GM23338 (cell line): Measurements from ENCODE around the gene SERGEF. TPM values are rescaled to one million over a fixed set of nuclear protein-coding genes. Genes with fewer than 3 reads are reported as not detected.

Experiments
- ATAC-seq: fragments of 200-7000 bp; cut with Tn5 transposase; 3 replicates; pipeline ENCODE4 v1.9.1; 2020
- DNase-seq: peaks from one replicate; pipeline ENCODE4 v3.0.0-alpha.2; 2015; ENCODE audit warnings: low spot score
- H2AFZ ChIP-seq: fragments of 200-600 bp; sonication (generic); 2 replicates; pipeline ENCODE4 v1.8.0; 2016; ENCODE audit warnings: antibody characterized with exemption, mild to moderate bottlenecking, moderate library complexity
- H3F3A ChIP-seq: fragments of 200-600 bp; sonication (generic); replicated peaks from 2 replicates; pipeline ENCODE4 v1.8.0; 2017; ENCODE audit warnings: antibody characterized with exemption, mixed run types, low read depth
- H3K27ac ChIP-seq: fragments of 200-600 bp; sonication (generic); 2 replicates; pipeline ENCODE4 v1.6.1; 2016; ENCODE audit warnings: low read depth
- H3K27me3 ChIP-seq: fragments of 200-600 bp; sonication (generic); 2 replicates; pipeline ENCODE4 v1.8.0; 2016; ENCODE audit warnings: mild to moderate bottlenecking, mixed run types, moderate library complexity; ENCODE audit not compliant: insufficient read depth
- H3K36me3 ChIP-seq: fragments of 200-600 bp; sonication (generic); 2 replicates; pipeline ENCODE4 v1.8.0; 2016; ENCODE audit warnings: mild to moderate bottlenecking; ENCODE audit not compliant: insufficient read depth
- H3K4me1 ChIP-seq: fragments of 200-600 bp; sonication (generic); 2 replicates; pipeline ENCODE4 v1.8.0; 2016; ENCODE audit warnings: mild to moderate bottlenecking, moderate library complexity; ENCODE audit not compliant: insufficient read depth
- H3K4me2 ChIP-seq: fragments of 200-600 bp; sonication (generic); 2 replicates; pipeline ENCODE4 v1.7.1; 2017; ENCODE audit warnings: mixed run types
- H3K4me3 ChIP-seq: fragments of 200-600 bp; sonication (generic); 2 replicates; pipeline ENCODE4 v1.6.1; 2016; ENCODE audit warnings: mixed run types
- H3K79me2 ChIP-seq: fragments of 200-600 bp; sonication (generic); replicated peaks from 2 replicates; pipeline ENCODE4 v1.8.0; 2017; ENCODE audit warnings: mild to moderate bottlenecking; ENCODE audit not compliant: insufficient read depth
- H3K9me2 ChIP-seq: fragments of 200-600 bp; sonication (generic); 2 replicates; pipeline ENCODE4 v1.8.0; 2017; ENCODE audit not compliant: insufficient read depth
- H4K20me1 ChIP-seq: fragments of 200-600 bp; sonication (generic); replicated peaks from 2 replicates; pipeline ENCODE4 v1.8.0; 2017; ENCODE audit warnings: mild to moderate bottlenecking; ENCODE audit not compliant: insufficient read depth
- H3K27ac Mint-ChIP-seq: 2 replicates; pipeline ENCODE4 v1.8.0; 2020; ENCODE audit warnings: inconsistent platforms, mild to moderate bottlenecking, moderate library complexity, mixed read lengths
- H3K27me3 Mint-ChIP-seq: 3 replicates; pipeline ENCODE4 v1.8.0; 2022; ENCODE audit warnings: low read depth, mild to moderate bottlenecking, moderate library complexity, mixed read lengths, inconsistent platforms; ENCODE audit not compliant: insufficient read depth, poor library complexity
- H3K36me3 Mint-ChIP-seq: 3 replicates; pipeline ENCODE4 v1.8.0; 2021; ENCODE audit warnings: low read depth, mild to moderate bottlenecking, inconsistent platforms, moderate library complexity, mixed read lengths
- H3K4me1 Mint-ChIP-seq: 3 replicates; pipeline ENCODE4 v1.8.0; 2020; ENCODE audit warnings: mild to moderate bottlenecking, inconsistent platforms, mixed read lengths
- H3K4me3 Mint-ChIP-seq: 3 replicates; pipeline ENCODE4 v1.8.0; 2021; ENCODE audit warnings: moderate library complexity, mild to moderate bottlenecking, inconsistent platforms, mixed read lengths
- H3K9me3 Mint-ChIP-seq: 3 replicates; pipeline ENCODE4 v1.8.0; 2020; ENCODE audit warnings: moderate library complexity, mild to moderate bottlenecking, inconsistent platforms, mixed read lengths
- CREB1 ChIP-seq: fragments of 250-450 bp; sonication (Bioruptor Pico); IDR thresholded peaks from 2 replicates; pipeline ENCODE4 v1.5.0; 2020; ENCODE audit warnings: low read depth, mild to moderate bottlenecking, moderate library complexity
- EZH2phosphoT487 ChIP-seq: fragments of 200-600 bp; sonication (generic); IDR thresholded peaks from one replicate; pipeline ENCODE4 v1.8.1; 2018; ENCODE audit warnings: antibody characterized with exemption; ENCODE audit not compliant: unreplicated experiment
- JUNB ChIP-seq: IDR thresholded peaks from one replicate; pipeline ENCODE4 v1.6.1; 2016; ENCODE audit warnings: antibody characterized with exemption; ENCODE audit not compliant: unreplicated experiment
- POLR2AphosphoS5 ChIP-seq: IDR thresholded peaks from 2 replicates; pipeline ENCODE4 v1.6.1; 2016; ENCODE audit warnings: antibody characterized with exemption, low read depth
- ZNF114 ChIP-seq: fragments of 250-450 bp; sonication (Bioruptor Pico); IDR thresholded peaks from 2 replicates; pipeline ENCODE4 v1.5.0; 2020; ENCODE audit warnings: mild to moderate bottlenecking, moderate library complexity
- ZNF331 ChIP-seq: fragments of 250-450 bp; sonication (Bioruptor Pico); IDR thresholded peaks from 2 replicates; pipeline ENCODE4 v1.5.0; 2020; ENCODE audit warnings: low read depth, mild to moderate bottlenecking, moderate library complexity
- polyA plus RNA-seq: library from polyadenylated mRNA; unstranded; fragments of >200 nt; fragmentation: Nextera tagmentation; extraction: Ambion mirVana; gene quantifications from 2 replicates; pipeline ENCODE4 v1.2.1, GENCODE V29; 2016
- total RNA-seq: library from RNA; depleted of rRNA; stranded (reverse); fragments of >200 nt; shearing (Covaris generic); gene quantifications from 2 replicates; pipeline ENCODE4 v1.2.3, GENCODE V29; 2014
- TF ChIP-seq, protein P1 (sequence below), 2 experiments: fragments of 200-600 bp in 1 of 2; sonication (generic) in 1 of 2; conservative IDR thresholded peaks; 2 replicates each; pipeline versions ENCODE4 v1.5.1 to v1.6.1; 2016 to 2017; ENCODE audit warnings: antibody characterized with exemption in 2 of 2, low read depth in 2 of 2, mild to moderate bottlenecking in 2 of 2, moderate library complexity in 1 of 2
- TF ChIP-seq, protein P2 (sequence below): IDR thresholded peaks from one replicate; pipeline ENCODE4 v1.6.1; 2018; ENCODE audit warnings: antibody characterized with exemption; ENCODE audit not compliant: unreplicated experiment
- TF ChIP-seq, protein P3 (sequence below): fragments of 250-450 bp; sonication (Bioruptor Pico); IDR thresholded peaks from 2 replicates; pipeline ENCODE4 v1.5.0; 2020; ENCODE audit warnings: mild to moderate bottlenecking, moderate library complexity

Gene SERGEF
- total and polyA plus RNA-seq, 2 experiments from 2014 or later: 24.2 to 27.9 TPM

DNA sequence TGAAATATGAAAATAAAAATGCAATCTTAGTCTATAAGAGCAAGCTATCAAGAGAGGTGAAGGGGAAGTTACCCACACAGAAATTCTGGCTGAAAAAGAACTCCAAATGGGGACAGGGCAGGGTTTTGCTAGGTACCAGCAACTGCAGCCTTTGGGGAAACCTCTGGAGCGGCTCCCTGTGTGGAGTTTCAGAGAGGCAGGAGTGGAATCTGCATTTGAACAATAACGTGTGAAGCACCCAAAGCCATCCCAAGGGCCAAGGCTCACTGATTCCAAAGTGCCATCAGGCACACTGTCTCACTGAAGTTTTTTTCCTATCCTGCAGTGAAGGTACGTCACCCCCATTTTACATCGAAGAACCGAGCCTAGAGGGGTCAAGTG lies 190.5 kb downstream of the SERGEF start (continued):
- TF ChIP-seq, protein P1, sequence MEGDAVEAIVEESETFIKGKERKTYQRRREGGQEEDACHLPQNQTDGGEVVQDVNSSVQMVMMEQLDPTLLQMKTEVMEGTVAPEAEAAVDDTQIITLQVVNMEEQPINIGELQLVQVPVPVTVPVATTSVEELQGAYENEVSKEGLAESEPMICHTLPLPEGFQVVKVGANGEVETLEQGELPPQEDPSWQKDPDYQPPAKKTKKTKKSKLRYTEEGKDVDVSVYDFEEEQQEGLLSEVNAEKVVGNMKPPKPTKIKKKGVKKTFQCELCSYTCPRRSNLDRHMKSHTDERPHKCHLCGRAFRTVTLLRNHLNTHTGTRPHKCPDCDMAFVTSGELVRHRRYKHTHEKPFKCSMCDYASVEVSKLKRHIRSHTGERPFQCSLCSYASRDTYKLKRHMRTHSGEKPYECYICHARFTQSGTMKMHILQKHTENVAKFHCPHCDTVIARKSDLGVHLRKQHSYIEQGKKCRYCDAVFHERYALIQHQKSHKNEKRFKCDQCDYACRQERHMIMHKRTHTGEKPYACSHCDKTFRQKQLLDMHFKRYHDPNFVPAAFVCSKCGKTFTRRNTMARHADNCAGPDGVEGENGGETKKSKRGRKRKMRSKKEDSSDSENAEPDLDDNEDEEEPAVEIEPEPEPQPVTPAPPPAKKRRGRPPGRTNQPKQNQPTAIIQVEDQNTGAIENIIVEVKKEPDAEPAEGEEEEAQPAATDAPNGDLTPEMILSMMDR (conservative IDR thresholded peaks at IDR 0.05; ENCODE audit: low read depth in 2 of 2): no peak
- TF ChIP-seq POLR2AphosphoS5 (no peak), JUNB (no peak), ZNF114 (CRISPR knock-in tag) (no peak), CREB1 (CRISPR knock-in tag) (no peak), EZH2phosphoT487 (no peak)
- TF ChIP-seq, protein P2, sequence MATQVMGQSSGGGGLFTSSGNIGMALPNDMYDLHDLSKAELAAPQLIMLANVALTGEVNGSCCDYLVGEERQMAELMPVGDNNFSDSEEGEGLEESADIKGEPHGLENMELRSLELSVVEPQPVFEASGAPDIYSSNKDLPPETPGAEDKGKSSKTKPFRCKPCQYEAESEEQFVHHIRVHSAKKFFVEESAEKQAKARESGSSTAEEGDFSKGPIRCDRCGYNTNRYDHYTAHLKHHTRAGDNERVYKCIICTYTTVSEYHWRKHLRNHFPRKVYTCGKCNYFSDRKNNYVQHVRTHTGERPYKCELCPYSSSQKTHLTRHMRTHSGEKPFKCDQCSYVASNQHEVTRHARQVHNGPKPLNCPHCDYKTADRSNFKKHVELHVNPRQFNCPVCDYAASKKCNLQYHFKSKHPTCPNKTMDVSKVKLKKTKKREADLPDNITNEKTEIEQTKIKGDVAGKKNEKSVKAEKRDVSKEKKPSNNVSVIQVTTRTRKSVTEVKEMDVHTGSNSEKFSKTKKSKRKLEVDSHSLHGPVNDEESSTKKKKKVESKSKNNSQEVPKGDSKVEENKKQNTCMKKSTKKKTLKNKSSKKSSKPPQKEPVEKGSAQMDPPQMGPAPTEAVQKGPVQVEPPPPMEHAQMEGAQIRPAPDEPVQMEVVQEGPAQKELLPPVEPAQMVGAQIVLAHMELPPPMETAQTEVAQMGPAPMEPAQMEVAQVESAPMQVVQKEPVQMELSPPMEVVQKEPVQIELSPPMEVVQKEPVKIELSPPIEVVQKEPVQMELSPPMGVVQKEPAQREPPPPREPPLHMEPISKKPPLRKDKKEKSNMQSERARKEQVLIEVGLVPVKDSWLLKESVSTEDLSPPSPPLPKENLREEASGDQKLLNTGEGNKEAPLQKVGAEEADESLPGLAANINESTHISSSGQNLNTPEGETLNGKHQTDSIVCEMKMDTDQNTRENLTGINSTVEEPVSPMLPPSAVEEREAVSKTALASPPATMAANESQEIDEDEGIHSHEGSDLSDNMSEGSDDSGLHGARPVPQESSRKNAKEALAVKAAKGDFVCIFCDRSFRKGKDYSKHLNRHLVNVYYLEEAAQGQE: no peak

DNA sequence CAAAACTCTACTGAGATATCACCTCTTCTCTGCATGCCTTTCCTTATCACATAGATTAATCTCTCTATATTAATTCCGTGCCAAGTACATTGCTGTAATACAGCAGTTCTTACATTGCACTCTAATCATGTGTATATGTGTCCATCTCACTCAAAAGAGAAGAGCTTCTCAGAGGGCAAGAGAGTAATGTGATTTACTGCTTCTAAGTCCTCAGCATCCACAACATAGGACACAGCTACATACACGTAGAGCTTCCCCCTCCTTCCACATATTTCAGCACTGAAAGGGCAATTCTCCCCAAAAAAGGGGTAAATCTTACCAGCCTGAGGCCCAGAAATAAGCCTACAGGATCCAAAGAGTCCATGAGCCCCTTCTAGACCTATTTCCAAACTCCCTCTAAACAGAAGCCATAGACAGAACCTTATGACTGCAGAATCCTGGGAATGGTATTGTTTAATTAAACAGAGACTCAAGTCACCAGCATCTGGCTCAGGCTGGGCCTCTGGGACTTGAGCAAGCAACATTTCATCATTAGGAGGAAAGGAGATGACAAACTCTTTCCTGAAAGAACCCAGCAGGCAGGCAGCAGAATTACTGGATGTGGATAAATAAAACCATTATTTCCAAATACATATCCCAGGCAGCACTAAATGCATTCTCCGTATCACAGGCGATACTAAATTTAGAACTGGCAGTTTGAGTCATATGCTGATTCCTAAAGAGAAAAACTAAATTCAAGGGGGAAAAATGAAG lies 191.0 kb downstream of the SERGEF start:
- H3K9me2 ChIP-seq: no peaks in the 10 kb centered on the region
- H3K79me2 ChIP-seq: no peaks in the 10 kb centered on the region
- 0 out of 2 replicates have a peak, but pooled peaks cover 4% of the 10 kb centered on the region for H3K4me1 ChIP-seq
- H4K20me1 ChIP-seq: no peaks in the 10 kb centered on the region; the same call in 1 of the 2 replicates
- H3K4me3 Mint-ChIP-seq: no peak overlapping the region
- H2AFZ ChIP-seq: no peak overlapping the region
- H3K4me2 ChIP-seq: peak overlapping the region; percentile 6; the same call in 1 of the 2 replicates
- H3K27ac Mint-ChIP-seq: peak overlapping the region; percentile 30; the same call in 1 of the 2 replicates
- no peaks in the 10 kb centered on the region for H3K27me3 Mint-ChIP-seq
- DNase-seq (no peak), ATAC-seq (no peak)
- H3K9me3 Mint-ChIP-seq: no peaks in the 10 kb centered on the region
- no peaks in the 10 kb centered on the region for H3F3A ChIP-seq
- H3K36me3 Mint-ChIP-seq: no peaks in the 10 kb centered on the region
- H3K27me3 ChIP-seq: no peaks in the 10 kb centered on the region
- H3K4me3 ChIP-seq: no peak overlapping the region
- peaks cover 14% of the 10 kb centered on the region; the same call in 2 of the 3 replicates for H3K4me1 Mint-ChIP-seq
- H3K36me3 ChIP-seq: no peaks in the 10 kb centered on the region
- H3K27ac ChIP-seq: no peak overlapping the region
- TF ChIP-seq CREB1 (CRISPR knock-in tag): no peak
- TF ChIP-seq ZNF331 (CRISPR knock-in tag): no peak
- TF ChIP-seq, protein P3, sequence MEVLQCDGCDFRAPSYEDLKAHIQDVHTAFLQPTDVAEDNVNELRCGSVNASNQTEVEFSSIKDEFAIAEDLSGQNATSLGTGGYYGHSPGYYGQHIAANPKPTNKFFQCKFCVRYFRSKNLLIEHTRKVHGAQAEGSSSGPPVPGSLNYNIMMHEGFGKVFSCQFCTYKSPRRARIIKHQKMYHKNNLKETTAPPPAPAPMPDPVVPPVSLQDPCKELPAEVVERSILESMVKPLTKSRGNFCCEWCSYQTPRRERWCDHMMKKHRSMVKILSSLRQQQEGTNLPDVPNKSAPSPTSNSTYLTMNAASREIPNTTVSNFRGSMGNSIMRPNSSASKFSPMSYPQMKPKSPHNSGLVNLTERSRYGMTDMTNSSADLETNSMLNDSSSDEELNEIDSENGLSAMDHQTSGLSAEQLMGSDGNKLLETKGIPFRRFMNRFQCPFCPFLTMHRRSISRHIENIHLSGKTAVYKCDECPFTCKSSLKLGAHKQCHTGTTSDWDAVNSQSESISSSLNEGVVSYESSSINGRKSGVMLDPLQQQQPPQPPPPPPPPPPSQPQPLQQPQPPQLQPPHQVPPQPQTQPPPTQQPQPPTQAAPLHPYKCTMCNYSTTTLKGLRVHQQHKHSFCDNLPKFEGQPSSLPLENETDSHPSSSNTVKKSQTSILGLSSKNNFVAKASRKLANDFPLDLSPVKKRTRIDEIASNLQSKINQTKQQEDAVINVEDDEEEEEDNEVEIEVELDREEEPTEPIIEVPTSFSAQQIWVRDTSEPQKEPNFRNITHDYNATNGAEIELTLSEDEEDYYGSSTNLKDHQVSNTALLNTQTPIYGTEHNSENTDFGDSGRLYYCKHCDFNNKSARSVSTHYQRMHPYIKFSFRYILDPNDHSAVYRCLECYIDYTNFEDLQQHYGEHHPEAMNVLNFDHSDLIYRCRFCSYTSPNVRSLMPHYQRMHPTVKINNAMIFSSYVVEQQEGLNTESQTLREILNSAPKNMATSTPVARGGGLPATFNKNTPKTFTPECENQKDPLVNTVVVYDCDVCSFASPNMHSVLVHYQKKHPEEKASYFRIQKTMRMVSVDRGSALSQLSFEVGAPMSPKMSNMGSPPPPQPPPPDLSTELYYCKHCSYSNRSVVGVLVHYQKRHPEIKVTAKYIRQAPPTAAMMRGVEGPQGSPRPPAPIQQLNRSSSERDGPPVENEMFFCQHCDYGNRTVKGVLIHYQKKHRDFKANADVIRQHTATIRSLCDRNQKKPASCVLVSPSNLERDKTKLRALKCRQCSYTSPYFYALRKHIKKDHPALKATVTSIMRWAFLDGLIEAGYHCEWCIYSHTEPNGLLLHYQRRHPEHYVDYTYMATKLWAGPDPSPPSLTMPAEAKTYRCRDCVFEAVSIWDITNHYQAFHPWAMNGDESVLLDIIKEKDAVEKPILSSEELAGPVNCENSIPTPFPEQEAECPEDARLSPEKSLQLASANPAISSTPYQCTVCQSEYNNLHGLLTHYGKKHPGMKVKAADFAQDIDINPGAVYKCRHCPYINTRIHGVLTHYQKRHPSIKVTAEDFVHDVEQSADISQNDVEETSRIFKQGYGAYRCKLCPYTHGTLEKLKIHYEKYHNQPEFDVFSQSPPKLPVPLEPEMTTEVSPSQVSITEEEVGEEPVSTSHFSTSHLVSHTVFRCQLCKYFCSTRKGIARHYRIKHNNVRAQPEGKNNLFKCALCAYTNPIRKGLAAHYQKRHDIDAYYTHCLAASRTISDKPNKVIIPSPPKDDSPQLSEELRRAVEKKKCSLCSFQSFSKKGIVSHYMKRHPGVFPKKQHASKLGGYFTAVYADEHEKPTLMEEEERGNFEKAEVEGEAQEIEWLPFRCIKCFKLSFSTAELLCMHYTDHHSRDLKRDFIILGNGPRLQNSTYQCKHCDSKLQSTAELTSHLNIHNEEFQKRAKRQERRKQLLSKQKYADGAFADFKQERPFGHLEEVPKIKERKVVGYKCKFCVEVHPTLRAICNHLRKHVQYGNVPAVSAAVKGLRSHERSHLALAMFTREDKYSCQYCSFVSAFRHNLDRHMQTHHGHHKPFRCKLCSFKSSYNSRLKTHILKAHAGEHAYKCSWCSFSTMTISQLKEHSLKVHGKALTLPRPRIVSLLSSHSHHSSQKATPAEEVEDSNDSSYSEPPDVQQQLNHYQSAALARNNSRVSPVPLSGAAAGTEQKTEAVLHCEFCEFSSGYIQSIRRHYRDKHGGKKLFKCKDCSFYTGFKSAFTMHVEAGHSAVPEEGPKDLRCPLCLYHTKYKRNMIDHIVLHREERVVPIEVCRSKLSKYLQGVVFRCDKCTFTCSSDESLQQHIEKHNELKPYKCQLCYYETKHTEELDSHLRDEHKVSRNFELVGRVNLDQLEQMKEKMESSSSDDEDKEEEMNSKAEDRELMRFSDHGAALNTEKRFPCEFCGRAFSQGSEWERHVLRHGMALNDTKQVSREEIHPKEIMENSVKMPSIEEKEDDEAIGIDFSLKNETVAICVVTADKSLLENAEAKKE: no peak
- TF ChIP-seq ZNF114 (CRISPR knock-in tag): no peak
